GM18870 (cell line): ENCODE results near the gene DRC1.

Experiments used
- ATAC-seq: cut with Tn5 transposase; IDR thresholded peaks from one replicate; pipeline ENCODE4 v1.9.1; 2021; ENCODE audit warnings: moderate library complexity; ENCODE audit not compliant: unreplicated experiment

DRC1 gene

DNA sequence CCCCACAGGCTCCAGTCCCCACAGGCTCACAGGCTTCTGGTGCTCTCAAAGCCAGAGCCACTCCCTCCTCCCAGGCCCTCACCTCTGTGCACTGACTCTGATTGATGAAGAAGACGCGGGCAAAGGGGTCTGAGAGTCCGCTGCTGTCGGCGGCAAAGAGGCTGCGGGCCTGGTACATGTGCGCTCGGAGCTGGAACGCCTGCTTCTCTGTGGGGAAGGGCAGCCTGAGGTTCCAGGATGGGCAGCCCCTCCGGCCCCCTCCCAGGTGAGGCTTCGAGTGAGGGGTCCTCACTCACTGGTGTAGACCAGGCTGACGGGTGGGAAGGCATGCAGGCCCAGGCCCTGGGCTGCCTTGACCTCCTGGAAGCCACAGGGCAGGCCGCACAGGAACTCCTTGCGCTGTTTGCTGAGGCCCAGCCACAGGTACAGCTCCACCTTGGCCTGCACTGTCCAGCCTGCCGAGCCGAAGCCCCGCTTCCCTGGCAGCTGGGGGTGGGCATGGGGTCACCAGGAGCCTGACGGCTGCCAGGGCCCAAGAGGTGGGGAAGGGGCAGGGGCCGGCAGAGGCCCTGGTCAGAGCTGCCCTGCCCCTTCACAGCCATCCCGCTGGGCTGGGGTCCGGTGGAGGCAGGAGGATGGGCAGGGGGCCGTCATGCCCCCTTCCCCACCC lies 74.2 kb downstream of the DRC1 start:
- ATAC-seq: no peak

DNA sequence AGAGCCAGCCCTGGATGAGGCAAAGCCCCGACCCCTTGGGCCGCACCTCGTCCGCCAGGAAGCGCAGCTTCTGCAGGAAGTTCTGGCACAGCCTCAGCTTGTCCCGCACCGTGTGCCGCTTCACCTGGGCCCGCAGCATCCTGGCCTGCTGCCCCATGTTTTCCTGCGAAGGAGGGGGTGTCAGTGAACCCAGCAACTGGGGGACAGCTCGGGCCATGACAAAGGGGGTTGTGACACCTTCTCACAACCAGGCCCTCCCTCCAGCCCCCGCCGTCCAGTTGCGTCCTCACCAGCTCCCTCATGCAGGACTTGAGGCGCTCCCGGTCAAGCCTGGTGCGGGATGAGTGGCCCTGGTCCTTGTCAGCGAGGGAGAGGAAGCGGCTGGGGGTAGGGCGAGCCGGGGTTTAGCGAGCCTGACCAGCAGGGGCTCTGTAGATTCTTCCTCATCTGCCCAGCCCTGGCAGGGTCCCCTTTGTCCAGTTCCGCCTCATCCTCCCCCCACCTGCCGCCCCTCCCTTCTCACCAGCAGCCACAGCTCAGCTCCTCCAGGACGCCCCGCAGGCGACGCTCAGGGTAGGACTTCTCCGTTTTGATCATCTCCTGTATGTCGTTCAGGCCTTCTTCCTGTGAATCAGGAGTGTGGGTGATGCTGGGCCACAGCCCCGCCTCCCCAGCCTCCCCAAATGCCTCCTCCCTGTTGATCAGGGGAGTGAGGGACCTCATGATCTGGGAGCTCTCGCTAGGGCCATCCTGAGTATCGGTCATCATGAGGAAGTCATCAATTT lies 75.6 kb downstream of the DRC1 start:
- ATAC-seq: no peak

DNA sequence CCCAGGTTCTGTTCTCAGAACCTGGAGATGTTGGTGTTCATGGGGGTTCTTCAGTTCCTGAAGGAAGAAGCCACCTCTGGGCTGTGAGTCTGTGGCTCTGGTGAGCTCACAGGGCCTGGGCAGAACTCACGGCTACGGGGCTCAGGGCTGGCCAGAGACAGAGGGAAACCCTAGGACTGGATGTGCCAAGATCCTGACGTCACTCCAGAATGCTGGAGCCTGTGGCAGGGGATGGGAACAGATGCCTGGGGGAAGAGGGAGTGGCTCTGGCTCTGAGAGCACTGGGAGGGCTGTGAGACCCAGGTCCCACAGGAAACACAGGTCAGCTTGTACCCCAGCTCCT lies 76.2 kb downstream of the DRC1 start, which contains the start of gene OTOF:
OTOF (minus strand) TSS at position 214 of the 343 bp plus-strand sequence.
- no peak for ATAC-seq

DNA sequence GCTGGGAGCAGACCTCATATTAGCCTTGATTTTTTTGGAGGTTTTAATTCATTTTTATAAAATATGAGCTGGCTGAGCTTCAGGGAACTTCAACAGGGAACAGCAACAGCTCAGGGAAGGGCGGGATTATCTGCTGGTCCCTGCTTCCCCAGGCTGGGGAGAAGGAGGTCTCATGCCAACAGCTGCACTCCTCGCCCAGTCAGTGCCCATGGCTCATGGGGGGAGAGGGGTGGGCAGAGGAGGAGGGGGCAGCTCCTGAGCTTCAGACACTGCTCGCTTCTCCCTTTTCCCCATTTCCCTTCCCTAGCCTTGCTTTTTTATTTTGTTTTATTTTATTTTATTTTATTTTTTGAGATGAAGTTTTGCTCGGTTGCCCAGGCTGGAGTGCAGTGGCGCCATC lies 76.6 kb downstream of the DRC1 start:
- no peak for ATAC-seq

DNA sequence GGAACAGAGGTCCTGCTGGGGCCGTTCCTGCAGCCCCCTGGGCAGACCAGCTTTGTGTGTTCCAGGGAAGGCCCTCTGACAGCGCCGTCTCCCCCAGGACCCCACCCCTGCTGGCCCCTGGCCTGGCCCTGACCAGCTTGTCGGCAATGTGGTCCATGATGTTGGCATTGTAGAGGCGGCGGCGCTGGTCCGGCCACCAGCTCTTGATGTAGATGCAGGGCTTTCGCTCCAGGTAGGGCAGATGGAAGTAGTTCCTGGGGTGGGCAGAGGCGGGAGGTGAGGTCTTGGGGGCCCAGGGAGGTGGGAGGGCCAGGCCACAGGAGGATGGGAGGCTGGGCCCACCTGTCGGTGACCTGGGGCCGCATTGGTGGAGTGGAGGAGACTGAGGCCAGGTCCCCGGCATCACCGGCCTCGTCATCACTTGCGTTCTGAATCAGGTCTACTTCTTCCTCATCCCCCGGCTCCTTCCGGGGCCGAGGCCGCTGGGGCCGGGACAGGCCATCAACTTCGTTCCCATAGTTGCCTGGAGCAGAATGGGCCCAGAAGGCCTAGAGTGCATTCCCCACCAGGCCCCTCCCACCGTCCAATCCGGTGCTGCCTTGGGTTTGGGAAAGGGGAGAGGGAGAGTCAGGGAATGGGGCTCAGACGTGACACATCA lies 77.5 kb downstream of the DRC1 start:
- ATAC-seq: no peak

DNA sequence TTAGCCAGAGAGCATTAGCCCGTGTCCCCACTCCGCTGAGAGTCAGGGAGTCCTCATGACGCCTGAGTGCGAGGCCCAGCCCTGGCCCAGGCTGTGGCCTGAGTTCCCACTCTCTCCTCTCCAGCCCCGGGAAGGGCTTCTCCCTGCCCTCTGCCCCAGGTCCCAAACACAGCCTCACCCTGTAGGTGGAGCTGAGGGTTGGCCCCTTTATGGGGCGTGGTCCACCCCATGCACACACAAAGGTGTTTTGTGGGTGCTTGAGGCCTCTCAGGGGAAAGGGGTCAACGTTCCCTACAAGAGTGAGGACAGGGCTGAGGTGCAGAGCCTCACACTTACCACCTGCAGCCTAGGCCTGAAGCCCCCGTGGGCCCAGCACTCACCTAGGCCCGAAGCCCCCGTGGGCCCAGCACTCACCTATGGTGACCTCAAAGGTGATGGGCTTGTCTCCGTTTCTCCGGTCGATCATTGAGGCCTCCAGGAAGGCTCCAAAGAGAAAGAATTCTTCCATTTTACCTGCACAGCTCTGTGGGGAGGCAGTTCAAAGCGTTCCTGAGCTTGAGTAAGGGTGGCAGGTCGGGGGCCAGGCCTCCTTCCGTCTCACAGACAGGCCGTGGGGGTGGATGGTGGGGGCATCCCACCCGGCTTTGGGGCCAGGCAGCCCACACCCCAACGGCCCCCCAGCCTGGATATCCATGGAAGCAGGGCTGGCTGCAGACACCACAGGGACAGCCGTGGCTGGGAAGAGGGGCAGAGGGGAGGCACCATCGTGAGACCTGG lies 78.3 kb downstream of the DRC1 start:
- ATAC-seq: no peak

DNA sequence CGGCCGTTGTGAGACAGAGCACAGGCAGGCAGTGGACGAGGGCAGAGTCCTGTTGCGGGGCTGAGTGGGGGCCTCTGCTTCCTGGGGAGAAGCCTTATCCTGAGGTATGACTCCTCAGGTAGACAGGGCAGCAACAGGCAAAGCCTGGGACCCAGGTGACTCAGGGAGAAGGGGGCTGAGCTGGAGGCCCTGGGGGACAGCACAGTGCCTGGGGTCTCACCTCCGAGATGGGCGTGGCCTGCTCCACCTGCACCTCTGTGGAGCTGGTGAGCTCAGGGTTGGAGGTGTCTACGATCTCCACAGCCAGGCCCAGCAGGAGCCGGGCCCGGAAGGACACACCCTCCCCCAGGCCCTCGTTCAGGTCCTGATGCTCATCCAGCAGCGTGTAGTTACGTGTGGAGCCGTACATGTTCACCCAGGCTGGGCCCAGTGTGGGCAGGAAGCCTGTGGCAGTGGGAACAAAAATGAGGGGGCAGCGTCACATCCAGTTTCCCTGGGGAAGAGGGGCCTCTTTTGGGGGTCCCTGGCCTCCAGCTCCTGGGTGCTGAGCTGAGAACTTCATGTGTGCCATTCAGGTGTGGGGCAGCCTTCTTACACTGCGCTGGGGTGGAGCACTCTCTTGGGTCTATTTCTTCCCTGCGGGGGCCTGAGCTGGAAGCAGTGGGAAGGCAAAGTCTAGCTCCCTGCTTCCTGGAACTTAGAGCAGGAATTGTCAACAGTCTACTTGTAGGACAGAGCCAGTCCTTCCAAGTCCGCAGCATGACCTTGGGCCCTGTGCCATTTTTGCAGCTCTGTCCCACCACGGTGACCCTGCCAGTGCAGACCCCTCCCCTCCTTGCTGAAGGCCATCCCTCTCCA lies 79.1 kb downstream of the DRC1 start:
- ATAC-seq: no peak

DNA sequence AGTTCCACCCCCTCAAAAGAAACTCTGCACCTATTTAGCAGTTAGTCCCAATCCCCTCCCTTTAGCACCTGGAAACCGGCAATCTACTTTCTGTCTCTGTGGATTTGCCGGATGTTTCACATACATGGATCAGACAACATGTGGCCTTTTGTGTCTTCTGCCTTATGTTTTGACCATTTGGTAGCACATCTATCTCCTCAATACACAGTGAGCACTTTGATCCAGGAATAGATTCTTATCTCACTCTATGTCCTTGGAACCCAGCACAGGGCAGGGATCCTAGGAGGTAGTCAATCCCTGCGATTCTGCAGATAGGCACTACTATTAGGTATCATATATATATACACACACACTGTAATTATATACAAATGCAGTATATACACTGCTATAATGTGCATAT lies 80.0 kb downstream of the DRC1 start:
- ATAC-seq: no peak

DNA sequence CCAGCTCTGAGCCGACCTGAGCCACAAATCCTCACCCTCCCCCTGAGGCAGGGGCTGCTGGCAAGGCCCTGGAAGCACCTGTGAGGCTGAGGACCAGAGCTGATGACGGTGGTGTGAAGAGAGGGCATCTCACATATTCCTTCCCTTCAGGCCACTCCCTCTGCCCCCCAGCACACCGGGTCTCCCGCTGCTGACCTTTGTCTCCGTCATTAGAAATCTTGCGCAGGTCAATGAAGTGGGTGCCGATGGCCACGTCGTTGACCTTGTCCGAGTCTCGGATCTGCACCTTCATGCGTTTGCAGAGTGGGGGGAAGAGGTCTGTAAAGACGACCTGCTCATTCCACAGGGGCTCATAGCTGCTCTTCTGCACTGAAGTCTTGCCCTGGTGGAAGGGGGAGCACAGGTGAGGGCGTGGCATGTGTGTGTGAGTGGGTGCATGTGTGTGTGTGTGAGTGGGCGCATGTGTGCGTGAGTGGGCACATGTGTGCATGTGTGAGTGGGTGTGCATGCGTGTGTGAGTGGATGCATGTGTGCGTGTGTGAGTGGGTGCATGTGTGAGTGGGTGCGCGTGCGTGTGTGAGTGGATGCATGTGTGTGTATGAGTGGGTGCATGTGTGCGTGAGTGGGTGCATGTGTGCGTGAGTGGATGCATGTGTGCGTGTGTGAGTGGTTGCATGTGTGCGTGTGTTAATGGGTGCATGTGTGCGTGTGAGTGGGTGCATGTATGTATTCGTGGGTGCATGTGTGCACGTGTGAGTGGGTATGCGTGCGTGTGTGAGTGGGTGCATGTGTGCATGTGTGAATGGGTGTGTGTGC lies 80.7 kb downstream of the DRC1 start:
- ATAC-seq: no peak

DNA sequence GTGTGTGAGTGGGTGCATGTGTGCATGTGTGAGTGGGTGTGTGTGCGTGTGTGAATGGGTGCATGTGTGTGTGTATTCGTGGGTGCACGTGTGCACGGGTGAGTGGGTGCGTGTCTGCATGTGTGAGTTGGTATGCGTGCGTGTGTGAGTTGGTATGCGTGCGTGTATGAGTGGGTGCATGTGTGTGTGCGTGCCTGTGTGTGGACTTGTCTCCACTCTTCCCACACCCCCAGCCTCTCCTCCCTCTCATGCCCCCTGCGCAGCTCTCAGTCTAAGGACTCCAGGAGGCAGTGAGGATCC lies 81.3 kb downstream of the DRC1 start:
- no peak for ATAC-seq

DNA sequence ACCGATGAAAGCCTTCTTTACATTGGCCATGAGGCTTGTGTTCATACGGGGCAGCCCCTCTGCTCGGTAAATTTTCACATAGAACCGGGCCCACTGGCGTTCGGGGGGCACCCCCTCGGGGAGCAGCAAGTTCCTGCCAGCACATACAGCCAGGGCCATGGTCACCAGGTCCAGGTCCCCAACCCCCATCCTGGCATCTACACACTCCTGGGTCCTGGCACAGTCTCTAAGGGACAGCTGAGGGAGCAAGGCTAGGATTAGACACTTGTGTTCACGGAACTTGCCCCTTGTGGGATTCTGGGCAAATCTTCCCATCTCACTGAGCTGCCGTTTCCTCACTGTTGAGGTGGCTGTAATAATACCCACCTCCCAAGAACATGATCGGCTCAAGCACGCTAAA lies 81.8 kb downstream of the DRC1 start:
- ATAC-seq: no peak

DNA sequence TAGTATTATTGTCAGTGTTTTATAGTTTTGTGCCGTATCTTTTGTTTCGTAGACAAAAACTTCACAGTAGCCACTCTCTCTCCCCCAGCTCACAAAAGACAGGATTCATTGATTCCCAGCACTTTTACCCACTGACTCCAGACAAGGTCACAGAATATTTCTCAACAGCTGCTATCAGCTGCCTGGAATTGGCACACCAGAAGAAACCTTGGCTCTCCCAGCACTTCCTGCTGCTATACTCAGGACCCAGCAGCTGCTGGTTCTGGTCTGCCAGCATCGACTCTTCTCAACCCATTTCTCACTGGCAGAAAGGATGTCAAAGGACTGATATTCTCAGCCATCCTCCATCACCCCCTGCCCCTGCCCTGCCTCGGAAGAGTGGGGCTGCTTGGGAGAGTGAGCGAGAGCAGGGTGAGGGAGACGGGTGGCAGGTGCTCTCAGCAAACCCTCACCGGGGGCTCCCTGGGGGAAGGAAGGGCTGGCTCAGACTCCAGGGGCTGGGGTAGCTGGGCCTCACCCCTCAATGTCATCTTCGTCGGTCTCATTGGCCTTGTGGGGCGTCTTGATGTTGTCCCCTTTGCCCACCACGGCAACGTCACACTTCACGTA lies 82.3 kb downstream of the DRC1 start:
- no peak for ATAC-seq

DNA sequence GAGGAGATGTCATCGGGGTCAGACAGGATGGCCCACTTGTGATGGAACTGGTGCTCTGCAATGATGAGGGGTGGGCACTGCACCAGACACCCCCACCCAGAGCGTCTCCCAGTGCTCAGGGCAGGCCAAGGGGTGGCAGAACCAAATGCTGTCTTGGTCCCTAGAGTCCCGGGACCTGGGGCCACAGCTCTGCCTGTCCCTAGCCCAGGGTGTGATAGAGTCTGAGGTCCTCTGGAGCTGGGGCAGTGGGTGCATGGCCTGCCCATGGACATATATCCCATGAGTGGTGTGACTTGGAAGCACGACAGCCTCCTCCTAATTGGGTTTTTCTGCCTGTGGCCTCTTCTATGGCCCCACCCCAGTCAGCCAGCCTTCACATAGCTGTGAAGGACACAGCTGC lies 82.9 kb downstream of the DRC1 start:
- no peak for ATAC-seq

DNA sequence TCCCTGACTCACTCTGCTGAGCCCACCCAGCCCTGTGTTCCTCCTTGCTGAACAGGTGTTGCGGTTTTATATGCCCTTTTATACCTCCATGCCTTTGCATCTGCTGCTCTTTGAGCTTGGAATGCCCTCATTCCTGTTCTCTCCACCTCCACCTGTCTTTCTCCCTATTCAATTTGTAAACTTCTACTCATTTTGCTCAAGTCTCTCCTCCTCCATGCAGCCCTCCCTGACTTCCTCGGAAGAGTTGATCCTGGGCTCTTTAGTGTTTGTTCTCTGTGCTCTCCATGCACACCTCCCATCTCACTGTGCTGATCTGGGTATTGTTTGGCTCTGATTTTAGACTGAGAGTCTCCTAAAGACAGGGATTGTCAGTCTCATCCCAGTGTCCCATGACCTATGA lies 83.4 kb downstream of the DRC1 start:
- no peak for ATAC-seq

DNA sequence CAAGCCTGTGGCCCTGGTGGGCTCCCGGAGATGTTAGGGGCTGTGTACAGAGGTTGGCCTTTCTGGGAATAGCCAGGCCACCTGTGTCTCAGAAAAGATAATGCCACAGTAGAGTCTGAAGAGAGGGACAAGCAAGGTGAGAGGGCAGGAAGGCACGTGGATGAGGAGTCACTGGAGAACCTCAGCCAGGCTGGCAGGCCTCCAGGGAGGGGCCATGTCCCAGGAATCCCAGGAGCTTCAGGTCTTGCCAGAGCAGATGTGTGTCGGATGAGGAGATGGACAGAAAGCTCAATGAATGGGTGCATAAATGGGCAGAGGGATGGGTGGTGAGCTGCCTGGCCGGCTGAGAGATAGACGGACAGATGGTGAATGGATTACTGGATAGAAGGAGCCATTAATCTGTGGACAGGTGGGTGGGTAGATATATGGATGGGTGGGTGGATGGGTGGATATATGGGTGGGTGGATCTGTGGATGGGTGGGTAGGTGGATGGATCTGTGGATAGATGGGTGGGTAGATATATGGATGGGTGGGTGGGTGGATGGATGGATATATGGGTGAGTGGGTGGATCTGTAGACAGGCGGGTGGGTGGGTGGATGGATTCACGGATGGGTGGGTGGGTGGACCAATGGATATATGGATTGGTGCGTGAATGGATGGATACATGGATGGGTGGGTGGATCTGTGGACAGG lies 84.2 kb downstream of the DRC1 start:
- no peak for ATAC-seq

DNA sequence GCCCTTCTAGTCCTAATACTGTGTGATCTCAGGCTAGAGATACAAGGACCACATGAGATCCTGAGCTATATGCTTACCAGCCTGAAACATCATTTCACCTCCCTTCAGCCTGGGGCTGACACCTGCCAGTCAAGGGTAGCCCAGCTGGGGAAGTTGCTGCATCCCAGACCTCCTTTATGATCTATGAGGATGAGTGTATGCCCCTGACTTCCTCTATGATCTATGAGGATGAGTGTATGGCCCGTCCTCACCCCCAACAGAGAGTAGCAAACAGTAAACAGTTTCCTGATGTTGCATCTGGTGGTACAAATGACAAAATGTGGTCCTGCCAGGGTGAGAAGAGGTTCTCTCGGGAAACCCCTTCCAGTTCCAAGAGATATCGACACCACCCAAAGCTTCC lies 85.1 kb downstream of the DRC1 start:
- ATAC-seq: no peak

DNA sequence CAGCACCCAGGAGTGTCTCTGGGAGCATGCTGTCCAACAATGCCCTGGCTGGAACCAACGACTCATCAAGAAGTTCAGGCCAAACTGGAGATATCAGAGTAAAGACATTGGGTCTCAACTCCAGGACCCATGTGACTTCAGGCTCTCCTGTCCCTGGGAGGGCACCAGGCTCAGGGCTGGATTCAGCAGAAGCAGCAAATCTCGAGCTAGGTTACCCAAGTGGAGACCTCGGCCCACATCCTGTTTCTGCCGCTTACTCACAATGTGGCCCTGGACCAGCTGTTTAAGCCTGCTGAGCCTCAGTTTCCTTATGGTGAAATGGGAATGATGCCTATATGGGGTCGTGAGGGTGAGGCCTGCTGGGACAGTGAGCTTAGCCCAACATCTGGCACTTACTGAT lies 85.5 kb downstream of the DRC1 start:
- no peak for ATAC-seq

DNA sequence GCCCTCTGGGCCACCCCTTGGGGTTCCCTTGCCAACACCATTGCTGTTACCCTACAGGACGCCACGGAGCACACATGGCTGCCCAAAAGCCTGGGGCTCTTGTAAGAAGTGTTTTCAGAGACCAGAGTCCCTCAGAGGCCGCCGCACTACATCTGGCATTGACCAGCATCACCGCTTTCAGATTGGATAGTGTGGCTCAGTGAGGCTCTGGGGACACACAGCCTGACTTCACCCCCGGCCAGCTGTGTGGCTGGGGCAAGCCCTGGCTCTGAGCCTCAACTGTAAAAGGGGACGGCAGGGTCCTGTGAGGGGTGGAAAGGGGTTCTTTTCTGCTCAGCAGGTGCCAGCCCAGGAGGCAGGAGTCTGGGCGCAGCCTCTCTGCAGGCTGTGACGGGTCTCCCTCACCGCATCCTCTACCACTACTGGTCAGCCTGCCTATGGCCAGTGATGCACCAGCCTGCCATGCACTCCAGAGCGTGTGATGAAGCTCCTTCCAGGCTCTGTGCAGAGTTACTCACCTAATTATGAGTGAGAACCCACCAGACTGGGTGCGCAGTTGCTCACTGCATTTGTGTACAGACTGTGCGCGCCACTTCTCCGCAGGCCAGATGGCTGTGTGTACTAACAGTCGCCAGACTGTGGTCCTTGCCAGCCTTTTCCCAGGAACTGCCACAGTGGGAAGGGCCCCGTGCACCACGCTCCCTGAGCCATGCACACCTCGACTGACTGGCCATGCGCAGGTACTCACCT lies 86.9 kb downstream of the DRC1 start:
- ATAC-seq: no peak
